Measurements from ENCODE around the gene HOXB7.

HOXB7 gene

GRCh38 chr17:48610282-48611211 lies at the start of gene HOXB7:
HOXB7 (minus strand) TSS chr17:48611017; CDS start chr17:48610918, 99 bp downstream.
- peak; percentile 64 for DNase-seq

DNA sequence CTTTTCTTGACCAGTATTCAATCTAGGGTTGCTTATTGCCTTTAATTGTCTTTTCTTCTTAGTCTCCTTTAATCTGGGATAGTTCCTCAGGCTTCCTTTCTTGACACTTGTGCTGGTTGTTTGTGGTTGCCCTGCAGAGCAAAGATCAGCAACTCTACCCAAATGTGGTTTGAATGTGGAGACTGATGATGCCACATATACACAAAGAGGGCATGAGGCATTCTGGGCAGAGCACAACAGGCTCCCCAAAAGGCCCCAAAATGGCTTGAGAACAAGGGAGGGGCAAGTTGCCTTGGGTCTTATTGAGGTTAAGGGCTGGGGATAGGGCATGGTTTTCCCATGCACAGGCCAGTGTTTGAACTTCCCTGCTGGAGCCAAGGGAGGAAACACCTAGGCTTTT lies 45.1 kb upstream of the HOXB7 start:
- no peak for DNase-seq

- DNase-seq, result no peak
Observed at GRCh38 chr17:48649741-48650140, 38.9 kb upstream of the HOXB7 start.

DNA sequence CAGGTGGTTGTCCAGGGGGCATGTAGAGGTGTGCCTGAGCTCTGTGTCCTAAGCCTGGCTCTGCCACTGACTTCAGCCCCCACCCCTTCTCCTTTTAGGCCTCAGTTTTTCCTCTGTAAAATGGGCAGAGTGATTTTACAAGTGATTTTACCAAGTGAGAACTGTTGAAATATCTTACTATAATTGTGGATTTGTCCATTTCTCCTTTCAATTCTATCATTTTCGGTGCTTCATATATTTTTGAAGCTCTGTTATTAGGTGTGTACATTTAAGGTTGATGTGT lies 37.1 kb upstream of the HOXB7 start:
- DNase-seq, result no peak

DNA sequence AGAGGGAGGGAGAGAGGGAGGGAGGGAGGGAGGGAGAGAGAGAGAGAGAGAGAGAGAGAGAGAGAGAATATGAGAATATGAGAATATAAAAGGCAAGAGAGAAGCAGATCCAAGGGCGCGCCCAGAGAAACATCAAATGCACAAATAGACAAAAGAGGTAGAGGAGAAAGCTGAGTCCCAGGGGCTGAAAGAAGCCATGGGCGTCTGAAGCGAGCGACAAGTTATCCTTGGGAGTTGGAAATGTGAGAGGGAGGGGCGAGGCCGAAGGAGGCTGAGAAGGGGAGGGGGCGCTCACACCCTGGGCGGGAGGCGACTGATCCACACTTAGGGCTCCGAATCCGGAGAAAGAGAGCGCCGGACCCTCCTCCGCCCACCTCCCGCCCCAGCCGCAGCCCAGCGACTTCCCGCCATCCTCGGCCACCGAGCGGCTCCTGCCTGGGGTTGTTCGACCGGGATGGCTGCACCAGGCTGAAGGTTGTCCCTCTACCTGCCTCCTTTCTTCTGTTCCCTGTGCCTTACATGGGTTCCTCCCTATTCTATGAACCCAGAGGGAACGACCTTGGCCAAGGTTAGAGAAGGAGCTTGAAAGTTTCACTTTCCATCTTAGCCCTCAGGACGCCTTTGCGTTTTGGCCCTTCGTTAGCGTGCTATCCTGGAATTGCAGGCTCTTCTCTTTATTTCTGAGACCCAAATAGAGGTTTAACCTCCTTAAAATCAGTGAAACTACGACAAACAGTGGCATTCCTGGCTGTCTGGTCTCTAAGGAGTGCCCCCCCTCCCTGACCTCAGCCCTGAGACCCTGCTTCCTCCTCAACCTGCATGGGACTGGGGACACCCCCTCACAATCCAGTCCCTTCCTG lies 36.5 kb upstream of the HOXB7 start:
- DNase-seq, result no peak

DNA sequence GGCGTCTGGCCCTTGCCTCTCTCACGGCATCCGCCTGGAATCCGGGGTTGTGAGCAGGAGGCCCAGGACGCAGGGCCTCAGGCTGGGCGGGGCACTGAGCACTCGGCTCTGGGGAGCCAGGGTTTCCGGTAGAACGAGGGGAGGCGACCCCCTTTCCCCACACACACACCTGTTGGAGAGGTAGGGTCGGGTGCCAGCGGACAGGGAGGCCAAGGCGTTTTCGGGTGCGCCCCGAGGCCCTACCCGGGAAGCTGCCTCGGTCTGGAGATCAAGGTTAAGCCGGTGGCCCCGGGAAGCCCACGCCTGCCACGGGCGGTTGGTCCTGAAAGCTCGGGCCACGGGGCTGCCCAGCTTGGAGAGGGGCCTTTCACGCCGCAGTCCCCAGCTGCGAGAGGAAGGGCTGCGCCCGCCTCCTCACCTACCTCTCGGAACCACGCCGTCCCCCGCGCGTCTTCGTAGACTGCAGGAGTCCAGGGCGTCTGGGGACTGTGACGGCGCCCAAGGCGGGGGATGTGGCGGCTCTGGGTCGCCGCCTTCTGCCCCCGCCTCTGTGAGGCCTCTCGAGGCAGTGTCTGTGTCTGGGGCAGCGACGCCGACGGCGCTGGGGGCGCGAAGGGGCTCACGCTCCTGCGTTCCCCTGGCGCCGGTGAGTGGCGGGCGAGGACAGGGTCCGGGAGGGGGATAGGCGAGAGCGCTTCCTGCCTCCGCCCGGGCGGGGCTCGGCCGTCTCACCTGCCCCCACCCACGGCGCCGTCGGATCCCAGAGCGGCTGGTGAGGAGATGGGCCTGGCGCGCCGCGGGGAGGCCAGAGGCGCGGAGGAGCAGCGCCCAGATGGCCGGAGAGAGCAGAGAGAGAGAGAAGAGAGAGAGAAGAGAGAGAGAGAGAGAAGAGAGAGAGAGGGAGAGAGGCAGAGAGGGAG lies 35.6 kb upstream of the HOXB7 start:
- DNase-seq, result peak; percentile 26

GRCh38 chr17:48645639-48646182 lies 34.9 kb upstream of the HOXB7 start:
- no peak for DNase-seq

DNA sequence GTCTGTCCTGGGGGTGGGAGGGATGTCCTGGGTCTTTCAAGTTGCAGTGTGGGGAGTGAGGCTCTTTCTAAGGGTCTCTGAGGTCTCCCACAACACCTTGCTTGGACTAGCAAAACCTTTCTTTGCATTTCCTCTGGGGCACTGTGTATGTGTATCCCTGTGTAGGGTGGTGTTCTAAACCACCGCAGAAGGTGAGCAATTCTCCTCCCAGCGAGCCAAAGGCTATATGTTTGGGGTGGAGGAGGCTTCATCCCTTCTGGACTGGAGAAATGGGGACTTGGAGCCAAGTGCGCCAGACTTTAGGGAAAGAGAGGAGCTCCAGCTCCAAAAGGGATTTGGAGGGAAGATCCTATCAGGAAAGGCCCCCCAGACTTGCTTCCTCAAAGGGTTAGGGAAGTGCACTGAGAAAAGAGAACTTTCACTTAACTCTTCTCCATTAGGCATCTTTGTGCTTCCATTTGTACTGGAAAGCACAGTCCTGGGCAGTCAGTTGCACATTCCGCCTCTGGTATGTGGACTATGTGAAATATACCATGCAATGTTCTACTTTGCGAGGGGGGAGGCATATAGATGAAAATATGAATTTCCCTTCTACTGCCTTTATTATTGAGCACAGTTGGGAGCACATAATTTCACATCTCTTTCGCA lies 34.2 kb upstream of the HOXB7 start:
- DNase-seq, result no peak

DNA sequence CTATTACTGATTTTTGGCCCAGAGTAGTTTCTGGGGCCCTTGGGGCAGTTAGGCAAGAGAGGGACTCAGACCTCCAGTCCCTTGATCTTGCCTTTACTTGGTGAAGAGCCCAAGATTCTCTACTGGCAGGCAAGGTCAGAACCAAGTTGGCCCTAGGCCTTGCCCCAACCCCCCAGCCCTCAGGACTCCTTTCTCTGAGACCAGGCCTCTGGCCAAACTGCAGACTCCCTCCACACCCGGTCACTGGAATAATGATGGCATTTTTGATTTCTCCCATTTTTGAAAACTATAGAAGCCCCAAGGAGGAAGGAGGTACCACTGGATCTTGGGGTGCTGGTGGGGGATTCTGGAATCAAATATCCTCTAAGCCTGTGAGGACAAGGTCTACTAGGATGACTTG lies 33.3 kb upstream of the HOXB7 start:
- DNase-seq, result no peak

GRCh38 chr17:48643697-48644012 lies 32.8 kb upstream of the HOXB7 start:
- no peak for DNase-seq

- no peak for DNase-seq
Observed at GRCh38 chr17:48642843-48643696, 32.3 kb upstream of the HOXB7 start.

DNA sequence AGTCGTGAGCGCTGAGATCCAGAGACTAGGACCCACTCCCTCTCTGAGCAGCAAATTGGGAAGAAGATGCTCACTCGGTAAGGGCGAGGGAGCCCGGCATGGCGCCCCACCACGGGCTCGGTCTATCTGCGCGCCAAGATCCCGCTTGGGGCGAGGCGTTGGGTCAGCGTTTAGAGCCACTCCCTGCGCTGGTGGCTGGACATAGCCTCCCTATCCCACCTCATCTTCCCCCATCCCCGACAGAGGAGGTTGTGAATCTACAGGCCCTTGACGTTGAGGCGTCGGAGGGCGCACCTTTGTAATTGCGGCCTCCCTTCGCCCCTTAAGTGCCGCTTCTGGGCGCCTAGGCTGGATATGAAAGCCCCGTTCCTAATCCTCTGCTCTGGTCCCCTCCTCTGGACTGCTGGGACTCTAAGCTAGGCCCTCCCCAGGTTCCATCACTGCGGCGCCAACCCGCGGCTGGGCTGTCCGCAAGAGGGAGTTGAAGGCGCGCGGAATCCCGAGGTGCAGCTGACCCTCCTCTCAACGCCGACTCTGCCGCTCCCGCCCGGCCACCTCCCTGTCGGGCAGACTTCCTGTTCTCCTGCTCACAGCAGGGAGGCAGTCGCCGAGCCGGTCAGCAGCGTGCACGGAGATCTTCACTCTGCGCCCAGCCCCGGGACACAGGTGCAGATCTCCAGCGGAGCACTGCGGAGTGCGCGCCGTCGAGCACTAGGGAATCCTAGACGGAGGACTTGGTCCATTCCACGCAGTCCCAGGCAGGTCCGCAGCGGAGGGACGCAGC lies 31.4 kb upstream of the HOXB7 start:
- no peak for DNase-seq

GRCh38 chr17:48641541-48642058 lies 30.8 kb upstream of the HOXB7 start:
- DNase-seq, result no peak

GRCh38 chr17:48640858-48641180 lies 30.0 kb upstream of the HOXB7 start:
- DNase-seq, result no peak

GRCh38 chr17:48639982-48640857 lies 29.4 kb upstream of the HOXB7 start:
- no peak for DNase-seq

DNA sequence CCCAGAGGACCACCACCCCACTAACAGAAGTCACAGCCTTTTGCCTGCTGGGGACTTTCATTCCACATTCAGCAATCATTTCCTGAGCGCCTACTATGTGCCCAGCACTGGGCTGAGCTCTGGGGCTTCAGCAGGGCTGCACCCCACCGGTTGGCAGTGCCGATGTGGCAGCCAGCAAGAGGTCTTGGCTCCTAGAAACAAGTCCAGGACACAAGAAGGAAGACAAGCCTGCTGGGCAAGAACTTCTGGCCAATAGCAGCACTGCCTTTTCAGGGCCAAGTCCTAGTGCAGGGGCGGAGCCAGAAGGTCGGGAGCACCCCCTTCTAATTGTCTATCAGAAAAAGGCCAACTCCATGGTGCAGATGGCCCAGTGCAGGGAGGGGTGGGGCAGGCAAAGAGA lies 28.3 kb upstream of the HOXB7 start:
- no peak for DNase-seq

GRCh38 chr17:48637323-48638260 lies 26.8 kb upstream of the HOXB7 start:
- no peak for DNase-seq
